OCI-LY3 (cell line): Measurements from ENCODE around the gene PURB.
A peak's percentile ranks its signal among the peaks of the same experiment; 100 is the strongest.

Source experiments
- H2AFZ ChIP-seq: fragments of 200-600, 300-600 bp; shearing (Covaris generic); 2 replicates; pipeline ENCODE4 v1.6.0; 2014; ENCODE audit warnings: antibody characterized with exemption, low read depth, low read length
- H3K27ac ChIP-seq: fragments of 200-600, 300-600 bp; sonication (generic); 2 replicates; pipeline ENCODE4 v1.5.1; 2014; ENCODE audit warnings: mild to moderate bottlenecking, low read length, moderate library complexity, mixed read lengths
- H3K27me3 ChIP-seq: fragments of 200-600, 300-600 bp; sonication (generic); 2 replicates; pipeline ENCODE4 v1.6.1; 2014; ENCODE audit warnings: low read depth, low read length, mixed read lengths
- H3K36me3 ChIP-seq: fragments of 200-600, 300-600 bp; sonication (generic); replicated peaks from 2 replicates; pipeline ENCODE3; 2014; ENCODE audit warnings: low read depth, low read length, mixed read lengths
- H3K4me1 ChIP-seq: fragments of 300-600, 200-600 bp; sonication (generic); 2 replicates; pipeline ENCODE4 v1.6.1; 2014; ENCODE audit warnings: low read length, mixed read lengths
- H3K4me2 ChIP-seq: fragments of 200-600, 300-600 bp; sonication (generic); 2 replicates; pipeline ENCODE4 v1.6.1; 2014; ENCODE audit warnings: low read length, mixed read lengths
- H3K4me3 ChIP-seq: fragments of 300-600, 200-600 bp; sonication (generic); 2 replicates; pipeline ENCODE4 v1.5.1; 2014; ENCODE audit warnings: antibody characterized with exemption, mild to moderate bottlenecking, low read length, moderate library complexity
- H3K79me2 ChIP-seq: fragments of 300-600, 200-600 bp; shearing (Covaris generic); 2 replicates; pipeline ENCODE4 v1.6.1; 2014; ENCODE audit warnings: mild to moderate bottlenecking, low read length, mixed read lengths
- H3K9ac ChIP-seq: fragments of 300-600, 200-600 bp; shearing (Covaris generic); 2 replicates; pipeline ENCODE4 v1.6.0; 2014; ENCODE audit warnings: mild to moderate bottlenecking, low read length, moderate library complexity
- H3K9me3 ChIP-seq: fragments of 200-600, 300-600 bp; shearing (Covaris generic); 2 replicates; pipeline ENCODE4 v1.6.1; 2014; ENCODE audit warnings: low read length, mixed read lengths; ENCODE audit not compliant: insufficient read depth
- H4K20me1 ChIP-seq: fragments of 200-600, 300-600 bp; sonication (generic); 2 replicates; pipeline ENCODE4 v1.6.1; 2016; ENCODE audit warnings: low read length, mixed read lengths; ENCODE audit not compliant: insufficient read depth
- EZH2phosphoT487 ChIP-seq: fragments of 200-600 bp; shearing (Covaris generic); IDR thresholded peaks from 2 replicates; pipeline ENCODE4 v1.6.1; 2018; ENCODE audit warnings: antibody characterized with exemption, mixed run types, low read depth
- TF ChIP-seq, protein P1 (sequence below): fragments of 200-600, 300-600 bp; sonication (generic); IDR thresholded peaks from 2 replicates; pipeline ENCODE4 v1.5.1; 2014; ENCODE audit warnings: antibody characterized with exemption, low read length, low read depth

The PURB gene

DNA sequence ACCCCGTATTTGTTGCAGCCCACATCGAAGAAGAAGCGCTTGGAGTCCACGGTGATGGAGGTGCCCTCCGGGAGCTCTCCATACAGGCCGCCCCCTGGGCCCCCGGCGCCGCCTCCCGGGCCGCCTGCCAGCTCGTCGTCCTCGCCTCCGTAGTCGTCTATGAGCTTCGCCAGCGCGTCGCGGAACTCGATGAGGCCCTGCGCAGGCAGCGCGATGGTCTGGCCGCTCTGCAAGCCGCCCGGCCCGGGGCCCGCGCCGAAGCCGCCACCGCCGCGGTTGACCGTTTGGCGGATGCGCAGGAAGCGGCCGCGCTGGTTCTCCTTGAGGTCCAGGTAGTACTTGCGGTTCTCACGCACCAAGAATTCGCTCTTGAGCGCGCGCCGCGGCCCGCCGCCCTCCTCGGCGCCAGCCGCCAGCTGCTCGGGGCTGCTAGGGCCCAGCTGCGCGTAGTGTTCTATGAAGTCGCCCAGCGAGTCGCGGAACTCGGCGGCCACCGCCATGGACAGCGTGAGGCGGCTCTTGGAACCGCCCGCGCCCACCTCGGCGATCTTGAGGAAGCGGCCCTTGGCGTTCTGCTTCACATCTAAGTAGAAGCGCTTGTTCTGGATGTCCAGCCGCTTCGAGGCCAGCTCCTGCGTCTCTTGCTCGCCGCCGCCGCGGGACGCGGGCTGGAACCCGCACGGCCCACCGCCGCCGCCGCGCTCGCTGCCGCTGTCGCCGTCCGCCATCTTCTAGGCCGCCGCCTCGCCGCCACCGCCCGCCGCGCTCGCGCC lies 523 bp downstream of the PURB start:
- peaks cover 47% of the 10 kb centered on the region for H3K36me3 ChIP-seq
- H4K20me1 ChIP-seq: peaks cover 3% of the 10 kb centered on the region; the same call in 1 of the 2 replicates
- peak overlapping the region; percentile 93 for H3K4me3 ChIP-seq
- peak overlapping the region; percentile 71; the same call in 1 of the 2 replicates for H3K9ac ChIP-seq
- H3K79me2 ChIP-seq: peaks cover 52% of the 10 kb centered on the region
- H3K27ac ChIP-seq: peak overlapping the region; percentile 46
- peaks cover 10% of the 10 kb centered on the region; the same call in 1 of the 2 replicates for H3K9me3 ChIP-seq
- TF ChIP-seq EZH2phosphoT487: no peak
- TF ChIP-seq, protein P1, sequence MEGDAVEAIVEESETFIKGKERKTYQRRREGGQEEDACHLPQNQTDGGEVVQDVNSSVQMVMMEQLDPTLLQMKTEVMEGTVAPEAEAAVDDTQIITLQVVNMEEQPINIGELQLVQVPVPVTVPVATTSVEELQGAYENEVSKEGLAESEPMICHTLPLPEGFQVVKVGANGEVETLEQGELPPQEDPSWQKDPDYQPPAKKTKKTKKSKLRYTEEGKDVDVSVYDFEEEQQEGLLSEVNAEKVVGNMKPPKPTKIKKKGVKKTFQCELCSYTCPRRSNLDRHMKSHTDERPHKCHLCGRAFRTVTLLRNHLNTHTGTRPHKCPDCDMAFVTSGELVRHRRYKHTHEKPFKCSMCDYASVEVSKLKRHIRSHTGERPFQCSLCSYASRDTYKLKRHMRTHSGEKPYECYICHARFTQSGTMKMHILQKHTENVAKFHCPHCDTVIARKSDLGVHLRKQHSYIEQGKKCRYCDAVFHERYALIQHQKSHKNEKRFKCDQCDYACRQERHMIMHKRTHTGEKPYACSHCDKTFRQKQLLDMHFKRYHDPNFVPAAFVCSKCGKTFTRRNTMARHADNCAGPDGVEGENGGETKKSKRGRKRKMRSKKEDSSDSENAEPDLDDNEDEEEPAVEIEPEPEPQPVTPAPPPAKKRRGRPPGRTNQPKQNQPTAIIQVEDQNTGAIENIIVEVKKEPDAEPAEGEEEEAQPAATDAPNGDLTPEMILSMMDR: no peak
- H3K27me3 ChIP-seq: no peaks in the 10 kb centered on the region
- H2AFZ ChIP-seq: no peak overlapping the region
- H3K4me2 ChIP-seq: peak overlapping the region; percentile 73
- H3K4me1 ChIP-seq: peaks cover 58% of the 10 kb centered on the region

- H3K4me1 ChIP-seq: peaks cover 58% of the 10 kb centered on the region
- no peak overlapping the region for H3K9ac ChIP-seq
- H3K79me2 ChIP-seq: peaks cover 52% of the 10 kb centered on the region
- H3K27ac ChIP-seq: no peak overlapping the region
- no peaks in the 10 kb centered on the region for H3K27me3 ChIP-seq
- H2AFZ ChIP-seq: no peak overlapping the region
- H3K4me3 ChIP-seq: peak overlapping the region; percentile 93
- H3K36me3 ChIP-seq: peaks cover 51% of the 10 kb centered on the region
- H3K4me2 ChIP-seq: peak overlapping the region; percentile 73
- peaks cover 10% of the 10 kb centered on the region; the same call in 1 of the 2 replicates for H3K9me3 ChIP-seq
- H4K20me1 ChIP-seq: peaks cover 3% of the 10 kb centered on the region; the same call in 1 of the 2 replicates
- no peak for TF ChIP-seq EZH2phosphoT487
- TF ChIP-seq, protein P1: no peak
Observed at GRCh38 chr7:44883961-44884620, 1.2 kb downstream of the PURB start.

DNA sequence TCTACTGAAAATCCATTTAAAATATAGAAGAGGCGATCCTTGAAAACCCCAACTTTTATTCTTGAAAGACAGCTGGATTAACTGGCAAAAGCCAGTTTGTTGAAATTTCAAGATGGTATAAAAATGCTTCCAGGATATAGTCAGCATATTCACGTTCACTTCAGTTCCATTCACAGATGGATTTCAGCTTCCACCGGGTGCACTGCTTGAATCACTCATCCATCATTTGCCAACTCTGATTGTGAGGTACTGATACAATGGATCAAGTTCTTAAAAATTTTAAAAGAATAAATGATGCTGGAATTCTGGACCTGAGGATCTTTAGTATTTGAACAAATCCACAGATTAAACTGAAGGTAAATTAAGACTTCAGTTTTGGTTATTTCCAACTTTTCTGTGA lies 2.4 kb downstream of the PURB start:
- TF ChIP-seq, protein P1: no peak
- TF ChIP-seq EZH2phosphoT487: no peak
- Histone ChIP-seq H3K36me3 (peaks cover 53% of the 10 kb centered on the region), H4K20me1 (peaks cover 3% of the 10 kb centered on the region; the same call in 1 of the 2 replicates), H3K27me3 (no peaks in the 10 kb centered on the region), H3K4me1 (peaks cover 58% of the 10 kb centered on the region), H3K79me2 (peaks cover 52% of the 10 kb centered on the region), H3K9me3 (peaks cover 10% of the 10 kb centered on the region; the same call in 1 of the 2 replicates), H3K4me2 (no peak overlapping the region), H2AFZ (no peak overlapping the region), H3K9ac (no peak overlapping the region), H3K4me3 (no peak overlapping the region), H3K27ac (no peak overlapping the region)

GRCh38 chr7:44881610-44882009 lies 3.7 kb downstream of the PURB start:
- 0 out of 2 replicates have a peak overlapping the region, but pooled peaks have one; percentile 31 for H3K9ac ChIP-seq
- peaks cover 3% of the 10 kb centered on the region; the same call in 1 of the 2 replicates for H4K20me1 ChIP-seq
- no peaks in the 10 kb centered on the region for H3K27me3 ChIP-seq
- peak overlapping the region; percentile 48 for H3K4me3 ChIP-seq
- peak overlapping the region; percentile 54 for H3K4me2 ChIP-seq
- H2AFZ ChIP-seq: no peak overlapping the region
- TF ChIP-seq EZH2phosphoT487: no peak
- TF ChIP-seq, protein P1: no peak
- H3K79me2 ChIP-seq: peaks cover 52% of the 10 kb centered on the region
- H3K9me3 ChIP-seq: peaks cover 10% of the 10 kb centered on the region; the same call in 1 of the 2 replicates
- H3K4me1 ChIP-seq: peaks cover 54% of the 10 kb centered on the region
- peak overlapping the region; percentile 57 for H3K27ac ChIP-seq
- peaks cover 53% of the 10 kb centered on the region for H3K36me3 ChIP-seq
